Glomerular visceral epithelial cell (primary cell): ENCODE measurements around the gene CCND1.
A peak's percentile ranks its signal among the peaks of the same experiment; 100 is the strongest.
"Not testable (repeated sequence)": the region's sequence is repeated elsewhere in the genome, so short reads cannot be mapped to it uniquely, and the experiment has no call there.

Experiments used
- DNase-seq: peaks from one replicate; pipeline ENCODE4 v3.0.0-alpha.2; 2016; ENCODE audit errors: extremely low spot score

Gene CCND1

DNA sequence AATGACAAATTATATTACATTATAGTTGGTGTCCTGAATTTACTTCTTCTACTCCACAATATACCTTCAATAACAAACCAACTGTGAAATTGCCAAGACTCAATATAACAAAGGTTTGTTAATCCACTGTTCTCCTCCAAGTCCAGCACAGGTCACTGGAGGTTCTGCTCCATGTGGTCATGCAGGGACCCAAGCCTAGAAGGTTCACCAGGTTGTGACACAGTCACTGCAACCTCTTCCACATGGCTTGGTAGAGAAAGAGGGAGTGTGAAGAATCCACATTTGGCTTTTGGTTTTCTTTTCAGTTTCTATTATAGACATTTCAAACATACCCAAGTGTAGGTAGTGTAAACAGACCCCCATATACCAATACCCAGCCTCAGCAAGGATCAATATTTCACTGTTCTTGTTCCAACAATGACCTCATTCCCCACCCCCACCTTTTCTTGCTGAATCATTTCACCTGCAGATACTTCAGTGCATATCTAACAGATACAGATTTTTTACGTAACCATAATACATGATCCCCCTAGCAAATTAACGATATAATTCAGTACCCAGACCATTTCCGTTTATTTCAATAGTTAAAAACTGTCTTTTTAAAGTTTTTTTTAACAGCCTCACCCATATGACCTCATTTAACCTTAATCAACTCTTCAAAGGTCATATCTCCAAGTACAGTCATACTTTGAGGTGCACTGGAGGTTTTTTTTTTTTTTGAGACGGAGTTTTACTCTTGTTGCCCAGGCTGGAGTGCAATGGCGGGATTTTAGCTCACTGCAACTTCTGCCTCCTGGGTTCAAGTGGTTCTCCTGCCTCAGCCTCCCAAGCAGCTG is 48.7 kb downstream of the CCND1 start:
- DNase-seq = no peak

- no peak for DNase-seq
These were observed 50.5 kb downstream of the CCND1 start for GRCh38 chr11:69691463-69691862.

GRCh38 chr11:69692422-69692821 is 51.5 kb downstream of the CCND1 start:
- DNase-seq = no peak

GRCh38 chr11:69694781-69695180 is 53.8 kb downstream of the CCND1 start:
- DNase-seq = no peak

DNA sequence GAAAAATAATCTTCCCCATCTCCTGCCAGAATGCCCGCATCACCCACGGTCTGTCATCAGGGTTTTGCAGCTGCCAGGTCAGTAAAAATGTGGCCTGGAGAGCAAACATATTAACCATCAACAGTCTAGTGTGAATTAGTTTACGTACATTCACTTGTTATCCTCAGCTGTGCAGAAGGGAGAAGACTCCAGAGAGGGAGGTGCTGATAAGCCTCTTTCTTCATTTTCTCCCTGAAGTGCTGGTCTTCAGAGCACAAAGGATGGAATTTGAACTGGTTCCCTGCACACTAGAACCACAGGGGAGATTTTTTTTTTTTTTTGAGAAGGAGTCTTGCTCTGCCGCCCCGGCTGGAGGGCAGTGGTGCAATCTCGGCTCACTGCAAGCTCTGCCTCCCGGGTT is 54.6 kb downstream of the CCND1 start:
- DNase-seq = no peak

- DNase-seq = not testable (repeated sequence)
These were observed 55.0 kb downstream of the CCND1 start for GRCh38 chr11:69695995-69696394.

- DNase-seq = no peak
These were observed 56.0 kb downstream of the CCND1 start for GRCh38 chr11:69696749-69697468.

DNA sequence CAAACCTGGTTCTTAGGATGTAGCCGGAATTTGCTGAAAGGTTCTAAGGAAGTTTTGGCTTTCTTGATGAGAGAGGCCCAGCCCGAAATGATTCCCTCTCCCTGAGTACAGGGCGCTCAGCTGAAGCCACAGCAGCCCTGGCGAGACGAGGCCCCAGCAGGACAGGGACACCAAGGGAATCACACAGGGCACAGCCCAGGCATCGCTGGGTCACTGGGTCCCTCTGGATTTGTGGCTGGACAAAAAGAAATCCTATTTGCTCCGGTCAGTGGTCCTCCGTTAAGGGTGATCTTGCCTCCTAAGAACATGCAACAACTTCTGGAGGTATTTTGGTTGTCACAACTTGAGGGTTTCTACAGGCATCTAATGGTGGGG is 56.5 kb downstream of the CCND1 start:
- DNase-seq = no peak

DNA sequence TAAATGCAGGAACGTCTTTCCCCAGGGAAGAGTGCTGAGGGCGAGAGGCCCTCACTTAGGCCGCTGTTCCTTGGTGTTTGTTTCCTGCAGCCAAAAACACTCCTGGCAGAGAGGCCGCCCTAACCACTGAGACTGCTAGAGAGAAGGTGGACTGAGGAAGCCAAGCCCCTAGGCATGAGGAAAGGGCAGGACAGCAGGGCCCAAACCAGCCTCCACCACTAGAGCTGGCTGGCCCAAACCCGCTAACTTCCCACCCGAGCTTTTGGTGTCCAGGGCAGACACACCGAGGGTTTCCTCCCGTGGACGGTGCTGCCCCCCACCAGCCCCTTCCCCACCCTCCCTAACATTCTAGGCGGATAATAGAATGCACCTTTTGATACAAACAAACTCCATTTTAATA is 56.9 kb downstream of the CCND1 start:
- no peak for DNase-seq

GRCh38 chr11:69698362-69698761 is 57.4 kb downstream of the CCND1 start:
- no peak for DNase-seq

DNA sequence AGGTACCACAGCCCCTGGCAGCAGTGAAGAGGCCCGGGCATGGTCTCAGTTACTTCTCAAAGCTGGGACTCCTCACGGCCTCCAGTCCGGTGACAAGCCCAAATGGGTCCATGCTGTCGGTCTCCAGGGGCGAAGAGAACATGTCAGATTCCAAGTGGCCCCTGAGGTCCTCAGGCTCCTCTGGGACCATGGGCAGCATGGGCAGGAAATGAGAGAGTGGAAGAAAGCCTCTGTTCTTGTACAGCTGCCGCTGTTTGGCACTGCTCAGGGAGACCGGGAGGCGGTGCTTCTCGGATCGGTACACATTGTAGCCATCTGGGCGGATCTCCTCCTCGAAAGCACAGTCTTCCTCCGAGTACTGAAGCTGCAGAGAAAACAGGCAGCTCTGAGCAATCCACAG is 58.3 kb downstream of the CCND1 start:
- no peak for DNase-seq

GRCh38 chr11:69700278-69701140 is 59.6 kb downstream of the CCND1 start:
- peak; percentile 48 for DNase-seq

DNA sequence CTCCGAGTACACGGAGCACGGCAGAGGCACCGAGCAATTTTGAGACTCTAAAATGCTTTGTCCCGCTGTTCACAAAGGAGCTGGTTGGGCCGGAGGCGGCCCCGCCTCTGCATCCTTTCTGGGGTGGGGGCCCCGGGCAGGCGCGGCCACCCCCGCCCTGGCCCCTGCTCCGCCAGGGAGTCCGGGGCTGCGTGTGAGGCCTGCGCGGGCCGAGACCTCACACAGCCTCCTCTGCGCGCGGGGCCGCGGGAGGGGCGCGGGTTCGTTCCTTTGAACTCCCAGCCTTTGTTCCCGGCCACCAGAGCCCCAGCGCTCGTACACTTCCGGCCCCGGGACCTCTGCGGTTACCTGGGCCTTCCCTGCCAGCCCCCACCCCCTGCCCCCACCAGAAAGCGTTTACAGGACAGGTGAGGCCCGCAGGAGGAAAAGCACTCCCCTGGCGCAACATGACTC is 61.3 kb downstream of the CCND1 start:
- DNase-seq = no peak

- no peak for DNase-seq
These were observed 62.0 kb downstream of the CCND1 start for GRCh38 chr11:69702769-69703452.

GRCh38 chr11:69703453-69703767 is 62.5 kb downstream of the CCND1 start:
- no peak for DNase-seq
